ENCODE measurements around the gene URB2.

DNA sequence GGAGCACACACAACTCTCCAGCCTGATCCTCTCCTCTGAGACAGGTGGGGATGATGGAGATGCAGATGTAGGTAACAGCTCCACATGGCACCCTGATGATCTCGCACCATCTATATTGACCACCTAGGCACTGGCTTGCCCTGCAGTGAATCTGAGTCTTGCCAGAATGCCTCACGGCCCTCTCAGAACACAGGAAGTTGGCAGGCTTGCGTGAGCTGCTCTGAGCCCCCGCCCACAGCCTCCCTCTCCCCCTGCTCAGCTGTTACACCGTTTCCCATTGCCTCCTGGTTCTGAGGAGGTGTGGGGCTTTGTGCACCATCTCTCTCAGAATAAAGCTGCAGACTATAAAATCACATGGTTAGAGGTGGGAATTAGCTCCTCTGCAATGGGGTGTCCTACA, 48.0 kb downstream of the URB2 start:
- TF ChIP-seq POLR2A (IDR thresholded peaks at IDR 0.05) (no peak), POLR2AphosphoS5 (IDR thresholded peaks at IDR 0.05) (no peak)
- TF ChIP-seq, protein P1, sequence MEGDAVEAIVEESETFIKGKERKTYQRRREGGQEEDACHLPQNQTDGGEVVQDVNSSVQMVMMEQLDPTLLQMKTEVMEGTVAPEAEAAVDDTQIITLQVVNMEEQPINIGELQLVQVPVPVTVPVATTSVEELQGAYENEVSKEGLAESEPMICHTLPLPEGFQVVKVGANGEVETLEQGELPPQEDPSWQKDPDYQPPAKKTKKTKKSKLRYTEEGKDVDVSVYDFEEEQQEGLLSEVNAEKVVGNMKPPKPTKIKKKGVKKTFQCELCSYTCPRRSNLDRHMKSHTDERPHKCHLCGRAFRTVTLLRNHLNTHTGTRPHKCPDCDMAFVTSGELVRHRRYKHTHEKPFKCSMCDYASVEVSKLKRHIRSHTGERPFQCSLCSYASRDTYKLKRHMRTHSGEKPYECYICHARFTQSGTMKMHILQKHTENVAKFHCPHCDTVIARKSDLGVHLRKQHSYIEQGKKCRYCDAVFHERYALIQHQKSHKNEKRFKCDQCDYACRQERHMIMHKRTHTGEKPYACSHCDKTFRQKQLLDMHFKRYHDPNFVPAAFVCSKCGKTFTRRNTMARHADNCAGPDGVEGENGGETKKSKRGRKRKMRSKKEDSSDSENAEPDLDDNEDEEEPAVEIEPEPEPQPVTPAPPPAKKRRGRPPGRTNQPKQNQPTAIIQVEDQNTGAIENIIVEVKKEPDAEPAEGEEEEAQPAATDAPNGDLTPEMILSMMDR (IDR thresholded peaks at IDR 0.05), result no peak

All from gastroesophageal sphincter (tissue), 3 donors.